ENCODE data around the gene SNUPN.

SNUPN gene

GRCh38 chr15:75606711-75607699, 18.5 kb downstream of the SNUPN start:
- ChIA-PET POLR2A (interaction anchor here (0.5 to 1.0 kb wide), 3 partner anchors 28 to 60 kb away, joined by 3 to 4 read pairs (median 3); partner anchors contain the start of genes IMP3 and PTPN9), CTCF (interaction anchor here (1.1 to 4.6 kb wide), 4 partner anchors 12 to 34 kb away, joined by 3 to 28 read pairs (median 11); partner anchors contain the start of gene IMP3)
- 0% methylated on average over 1 of the region's 6 CpGs for WGBS (ENCODE audit: insufficient coverage)
- Histone ChIP-seq H3K4me3 (ENCODE audit: control insufficient read depth in 1 of 7, extremely low read depth in 1 of 7, insufficient read depth in 4 of 7, low read depth in 2 of 7, low read length in 6 of 7) (peak overlapping the region in 3 of 7 experiments; percentile 6 to 42 (median 35)), H3K27me3 (replicated peaks in 2 of 5; ENCODE audit: control insufficient read depth in 4 of 5, insufficient read depth in 5 of 5, low read length in 4 of 5) (no peaks in the 10 kb centered on the region), H3K4me1 (ENCODE audit: control extremely low read depth in 1 of 4, control insufficient read depth in 4 of 4, insufficient read depth in 4 of 4, low read length in 3 of 4) (peaks cover 15 to 33% (median 28%) of the 10 kb centered on the region in 4 experiments), H3K9me3 (ENCODE audit: control extremely low read depth in 1 of 5, control insufficient read depth in 4 of 5, insufficient read depth in 2 of 5, low read depth in 1 of 5, low read length in 4 of 5) (no peaks in the 10 kb centered on the region), H3K36me3 (ENCODE audit: control insufficient read depth in 4 of 4, insufficient read depth in 4 of 4, low read length in 3 of 4) (peaks cover 9 to 47% (median 20%) of the 10 kb centered on the region in 4 experiments), H3K27ac (ENCODE audit: insufficient read depth in 1 of 2, low read depth in 1 of 2, low read length in 2 of 2, poor library complexity in 1 of 2, severe bottlenecking in 2 of 2) (peak overlapping the region in 1 of 2 experiments; percentile 43)
- DNase-seq, result peak; percentile 52 to 87 (median 78)

- H3K36me3 ChIP-seq (ENCODE audit: control insufficient read depth in 4 of 4, insufficient read depth in 4 of 4, low read length in 3 of 4), result peaks cover 9 to 48% (median 22%) of the 10 kb centered on the region in 4 experiments
These were observed 19.5 kb downstream of the SNUPN start for GRCh38 chr15:75606026-75606425.

GRCh38 chr15:75599401-75599800, 26.1 kb downstream of the SNUPN start:
- WGBS (ENCODE audit: insufficient coverage), result 100% methylated on average over 1 of the region's 2 CpGs
- DNase-seq, result no peak
- POLR2A ChIA-PET, result no interaction called here
- Histone ChIP-seq H3K9me3 (ENCODE audit: control extremely low read depth in 1 of 5, control insufficient read depth in 4 of 5, insufficient read depth in 2 of 5, low read depth in 1 of 5, low read length in 4 of 5) (no peaks in the 10 kb centered on the region), H3K4me1 (ENCODE audit: control extremely low read depth in 1 of 4, control insufficient read depth in 4 of 4, insufficient read depth in 4 of 4, low read length in 3 of 4) (peaks cover 0 to 15% (median 0%) of the 10 kb centered on the region in 4 experiments), H3K27ac (ENCODE audit: insufficient read depth in 1 of 2, low read depth in 1 of 2, low read length in 2 of 2, poor library complexity in 1 of 2, severe bottlenecking in 2 of 2) (no peak overlapping the region), H3K4me3 (ENCODE audit: control insufficient read depth in 1 of 7, extremely low read depth in 1 of 7, insufficient read depth in 4 of 7, low read depth in 2 of 7, low read length in 6 of 7) (no peak overlapping the region), H3K27me3 (replicated peaks in 2 of 5; ENCODE audit: control insufficient read depth in 4 of 5, insufficient read depth in 5 of 5, low read length in 4 of 5) (no peaks in the 10 kb centered on the region), H3K36me3 (ENCODE audit: control insufficient read depth in 4 of 4, insufficient read depth in 4 of 4, low read length in 3 of 4) (peaks cover 18 to 64% (median 40%) of the 10 kb centered on the region in 4 experiments)
- CTCF ChIA-PET, result interaction anchor here (0.7 to 2.0 kb wide), 6 partner anchors 12 to 226 kb away, joined by 3 to 6 read pairs (median 4); partner anchors contain the start of genes IMP3 and SNUPN

More at GRCh38 chr15:75606026-75606425, 19.5 kb downstream of the SNUPN start:
- POLR2A ChIA-PET, result no interaction called here
- WGBS (ENCODE audit: insufficient coverage), result 100% methylated on average over 3 of the region's 8 CpGs
- Histone ChIP-seq H3K27me3 (replicated peaks in 2 of 5; ENCODE audit: control insufficient read depth in 4 of 5, insufficient read depth in 5 of 5, low read length in 4 of 5) (no peaks in the 10 kb centered on the region), H3K4me3 (ENCODE audit: control insufficient read depth in 1 of 7, extremely low read depth in 1 of 7, insufficient read depth in 4 of 7, low read depth in 2 of 7, low read length in 6 of 7) (peak overlapping the region in 1 of 7 experiments; percentile 6), H3K4me1 (ENCODE audit: control extremely low read depth in 1 of 4, control insufficient read depth in 4 of 4, insufficient read depth in 4 of 4, low read length in 3 of 4) (peaks cover 15 to 33% (median 28%) of the 10 kb centered on the region in 4 experiments), H3K9me3 (ENCODE audit: control extremely low read depth in 1 of 5, control insufficient read depth in 4 of 5, insufficient read depth in 2 of 5, low read depth in 1 of 5, low read length in 4 of 5) (no peaks in the 10 kb centered on the region), H3K27ac (ENCODE audit: insufficient read depth in 1 of 2, low read depth in 1 of 2, low read length in 2 of 2, poor library complexity in 1 of 2, severe bottlenecking in 2 of 2) (no peak overlapping the region)
- no peak for DNase-seq
- CTCF ChIA-PET, result interaction anchor here (1.1 to 4.6 kb wide), 2 partner anchors 13 to 35 kb away, joined by 3 to 28 read pairs; no protein-coding TSS in a partner anchor

GRCh38 chr15:75598361-75598760, 27.2 kb downstream of the SNUPN start:
- Histone ChIP-seq H3K4me3 (ENCODE audit: control insufficient read depth in 1 of 7, extremely low read depth in 1 of 7, insufficient read depth in 4 of 7, low read depth in 2 of 7, low read length in 6 of 7) (no peak overlapping the region), H3K36me3 (ENCODE audit: control insufficient read depth in 4 of 4, insufficient read depth in 4 of 4, low read length in 3 of 4) (peaks cover 18 to 65% (median 41%) of the 10 kb centered on the region in 4 experiments)
- POLR2A ChIA-PET, result interaction anchor here (0.5 kb wide), 1 partner anchor 148 kb away, joined by 3 read pairs; no protein-coding TSS in a partner anchor

GRCh38 chr15:75597667-75598341, 27.7 kb downstream of the SNUPN start:
- peak; percentile 17 to 57 (median 47) for DNase-seq
- WGBS (ENCODE audit: insufficient coverage), result 90% methylated on average over 1 of the region's 3 CpGs
- Histone ChIP-seq H3K36me3 (ENCODE audit: control insufficient read depth in 4 of 4, insufficient read depth in 4 of 4, low read length in 3 of 4) (peaks cover 18 to 64% (median 41%) of the 10 kb centered on the region in 4 experiments), H3K9me3 (ENCODE audit: control extremely low read depth in 1 of 5, control insufficient read depth in 4 of 5, insufficient read depth in 2 of 5, low read depth in 1 of 5, low read length in 4 of 5) (no peaks in the 10 kb centered on the region), H3K4me1 (ENCODE audit: control extremely low read depth in 1 of 4, control insufficient read depth in 4 of 4, insufficient read depth in 4 of 4, low read length in 3 of 4) (peaks cover 0 to 15% (median 0%) of the 10 kb centered on the region in 4 experiments), H3K27me3 (replicated peaks in 2 of 5; ENCODE audit: control insufficient read depth in 4 of 5, insufficient read depth in 5 of 5, low read length in 4 of 5) (no peaks in the 10 kb centered on the region), H3K4me3 (ENCODE audit: control insufficient read depth in 1 of 7, extremely low read depth in 1 of 7, insufficient read depth in 4 of 7, low read depth in 2 of 7, low read length in 6 of 7) (no peak overlapping the region), H3K27ac (ENCODE audit: insufficient read depth in 1 of 2, low read depth in 1 of 2, low read length in 2 of 2, poor library complexity in 1 of 2, severe bottlenecking in 2 of 2) (no peak overlapping the region)
- POLR2A ChIA-PET, result interaction anchor here (0.5 kb wide), 1 partner anchor 147 kb away, joined by 3 read pairs; no protein-coding TSS in a partner anchor
- CTCF ChIA-PET, result interaction anchor here (0.7 to 3.5 kb wide), 18 partner anchors 11 to 204 kb away, joined by 3 to 21 read pairs (median 4); partner anchors contain the start of genes IMP3, SIN3A and SNUPN

More at GRCh38 chr15:75598361-75598760, 27.2 kb downstream of the SNUPN start:
- Histone ChIP-seq H3K4me1 (ENCODE audit: control extremely low read depth in 1 of 4, control insufficient read depth in 4 of 4, insufficient read depth in 4 of 4, low read length in 3 of 4) (peaks cover 0 to 15% (median 0%) of the 10 kb centered on the region in 4 experiments), H3K27me3 (replicated peaks in 2 of 5; ENCODE audit: control insufficient read depth in 4 of 5, insufficient read depth in 5 of 5, low read length in 4 of 5) (no peaks in the 10 kb centered on the region), H3K9me3 (ENCODE audit: control extremely low read depth in 1 of 5, control insufficient read depth in 4 of 5, insufficient read depth in 2 of 5, low read depth in 1 of 5, low read length in 4 of 5) (no peaks in the 10 kb centered on the region), H3K27ac (ENCODE audit: insufficient read depth in 1 of 2, low read depth in 1 of 2, low read length in 2 of 2, poor library complexity in 1 of 2, severe bottlenecking in 2 of 2) (no peak overlapping the region)
- no peak for DNase-seq
- CTCF ChIA-PET, result interaction anchor here (1.0 to 3.5 kb wide), 9 partner anchors 13 to 90 kb away, joined by 3 to 21 read pairs (median 4); partner anchors contain the start of genes IMP3 and SNUPN
- WGBS (ENCODE audit: insufficient coverage), result 100% methylated on average over 3 of the region's 4 CpGs

- Histone ChIP-seq H3K9me3 (ENCODE audit: control extremely low read depth in 1 of 5, control insufficient read depth in 4 of 5, insufficient read depth in 2 of 5, low read depth in 1 of 5, low read length in 4 of 5) (no peaks in the 10 kb centered on the region), H3K4me3 (ENCODE audit: control insufficient read depth in 1 of 7, extremely low read depth in 1 of 7, insufficient read depth in 4 of 7, low read depth in 2 of 7, low read length in 6 of 7) (no peak overlapping the region), H3K4me1 (ENCODE audit: control extremely low read depth in 1 of 4, control insufficient read depth in 4 of 4, insufficient read depth in 4 of 4, low read length in 3 of 4) (peaks cover 0 to 15% (median 0%) of the 10 kb centered on the region in 4 experiments), H3K27ac (ENCODE audit: insufficient read depth in 1 of 2, low read depth in 1 of 2, low read length in 2 of 2, poor library complexity in 1 of 2, severe bottlenecking in 2 of 2) (no peak overlapping the region), H3K36me3 (ENCODE audit: control insufficient read depth in 4 of 4, insufficient read depth in 4 of 4, low read length in 3 of 4) (peaks cover 18 to 66% (median 44%) of the 10 kb centered on the region in 4 experiments), H3K27me3 (replicated peaks in 2 of 5; ENCODE audit: control insufficient read depth in 4 of 5, insufficient read depth in 5 of 5, low read length in 4 of 5) (no peaks in the 10 kb centered on the region)
- WGBS (ENCODE audit: insufficient coverage), result 86% methylated on average over 1 of the region's 3 CpGs
- DNase-seq, result no peak
- ChIA-PET CTCF (interaction anchor here (0.7 to 3.5 kb wide), 14 partner anchors 11 to 145 kb away, joined by 3 to 21 read pairs (median 4); partner anchors contain the start of genes IMP3 and SIN3A), POLR2A (interaction anchor here (0.6 kb wide), 1 partner anchor 23 kb away, joined by 5 read pairs; no protein-coding TSS in a partner anchor)
These were observed 28.7 kb downstream of the SNUPN start for GRCh38 chr15:75596703-75597345.

Measured in common myeloid progenitor, CD34-positive (primary cell).